GM12801 (cell line): ENCODE results near the gene IL18RAP.

Experiments used
- CTCF ChIP-seq: IDR thresholded peaks from one replicate; pipeline ENCODE4 v1.5.1; 2011; ENCODE audit warnings: control low read depth; ENCODE audit not compliant: insufficient read length; ENCODE audit errors: extremely low read depth

Gene IL18RAP

GRCh38 chr2:102499558-102499957 is 76.6 kb downstream of the IL18RAP start:
- no peak for TF ChIP-seq CTCF
